Stimulated activated effector memory CD8-positive, alpha-beta T cell treated with anti-CD3 and anti-CD28 coated beads, Interleukin-12 subunit alpha, Interleukin-12 subunit beta, amount 100 ng/mL, for 72 hours (primary cell): ENCODE results near the gene ZNF705A.
"Not testable (repeated sequence)": the region's sequence is repeated elsewhere in the genome, so short reads cannot be mapped to it uniquely, and the experiment has no call there.

Experiments used
- ATAC-seq: fragments of 150-1000 bp; cut with Tn5 transposase; 2 replicates; pipeline ENCODE4 v1.10.0; 2021
- DNase-seq, 2 donors: peaks; one replicate each; pipeline ENCODE4 v3.0.0; 2021 to 2022; ENCODE audit warnings: low spot score in 2 of 2
- H3K27ac Mint-ChIP-seq: one replicate; pipeline ENCODE4 v1.8.0; 2022; ENCODE audit warnings: mild to moderate bottlenecking, mixed read lengths
- H3K36me3 Mint-ChIP-seq: one replicate; pipeline ENCODE4 v1.8.0; 2022; ENCODE audit warnings: mild to moderate bottlenecking, mixed read lengths
- H3K4me1 Mint-ChIP-seq: one replicate; pipeline ENCODE4 v1.8.0; 2022; ENCODE audit warnings: mixed read lengths
- H3K4me3 Mint-ChIP-seq: one replicate; pipeline ENCODE4 v1.8.0; 2022; ENCODE audit warnings: mild to moderate bottlenecking, mixed read lengths
- H3K9me3 Mint-ChIP-seq: one replicate; pipeline ENCODE4 v1.8.0; 2022; ENCODE audit warnings: mixed read lengths

ZNF705A gene

GRCh38 chr12:8156845-8157244 lies at the start of gene ZNF705A:
Gene ZNF705A (plus strand): TSS chr12:8157015. CDS start chr12:8172626, 15,611 bp downstream.
- DNase-seq (no peak), ATAC-seq (no peak)
- H3K9me3 Mint-ChIP-seq, result no peaks in the 10 kb centered on the region
- H3K4me1 Mint-ChIP-seq, result no peaks in the 10 kb centered on the region
- H3K36me3 Mint-ChIP-seq, result no peaks in the 10 kb centered on the region
- H3K27ac Mint-ChIP-seq, result no peak within 1 kb of the TSS
- no peak within 1 kb of the TSS for H3K4me3 Mint-ChIP-seq

GRCh38 chr12:8108808-8109398 lies 47.9 kb upstream of the ZNF705A start:
- Mint-ChIP-seq H3K4me1 (peaks cover 5% of the 10 kb centered on the region), H3K27ac (peak overlapping the region; percentile 59), H3K4me3 (no peak overlapping the region), H3K9me3 (no peaks in the 10 kb centered on the region), H3K36me3 (peaks cover 15% of the 10 kb centered on the region)
- DNase-seq (peak; percentile 64 to 82), ATAC-seq (peak; percentile 69)

- not testable (repeated sequence) for H3K4me3 Mint-ChIP-seq, DNase-seq, H3K4me1 Mint-ChIP-seq, H3K36me3 Mint-ChIP-seq, H3K27ac Mint-ChIP-seq, H3K9me3 Mint-ChIP-seq, ATAC-seq
These were observed 43.7 kb upstream of the ZNF705A start for GRCh38 chr12:8113117-8113516.

- H3K4me3 Mint-ChIP-seq, result no peak overlapping the region
- H3K4me1 Mint-ChIP-seq, result no peaks in the 10 kb centered on the region
- no peak overlapping the region for H3K27ac Mint-ChIP-seq
- ATAC-seq (no peak), DNase-seq (no peak)
- no peaks in the 10 kb centered on the region for H3K9me3 Mint-ChIP-seq
- H3K36me3 Mint-ChIP-seq, result no peaks in the 10 kb centered on the region
These were observed 36.6 kb upstream of the ZNF705A start for GRCh38 chr12:8120072-8120713.

GRCh38 chr12:8123124-8123912 lies 33.5 kb upstream of the ZNF705A start, which contains the start of gene CLEC4A:
Gene CLEC4A (plus strand): TSS chr12:8123617. CDS start chr12:8123879, 262 bp downstream.
- DNase-seq (no peak), ATAC-seq (no peak)
- Mint-ChIP-seq H3K27ac (no peak within 1 kb of the TSS), H3K9me3 (no peaks in the 10 kb centered on the region), H3K36me3 (no peaks in the 10 kb centered on the region), H3K4me3 (no peak within 1 kb of the TSS), H3K4me1 (no peaks in the 10 kb centered on the region)

- H3K4me1 Mint-ChIP-seq, result no peaks in the 10 kb centered on the region
- DNase-seq (no peak), ATAC-seq (no peak)
- H3K4me3 Mint-ChIP-seq, result no peak overlapping the region
- no peaks in the 10 kb centered on the region for H3K36me3 Mint-ChIP-seq
- no peaks in the 10 kb centered on the region for H3K9me3 Mint-ChIP-seq
- no peak overlapping the region for H3K27ac Mint-ChIP-seq
These were observed 29.7 kb upstream of the ZNF705A start for GRCh38 chr12:8127138-8127537.

- DNase-seq, H3K36me3 Mint-ChIP-seq, H3K27ac Mint-ChIP-seq, H3K9me3 Mint-ChIP-seq, H3K4me1 Mint-ChIP-seq, H3K4me3 Mint-ChIP-seq, ATAC-seq: not testable (repeated sequence)
These were observed 23.0 kb upstream of the ZNF705A start for GRCh38 chr12:8133636-8134397.

- H3K9me3 Mint-ChIP-seq, DNase-seq, ATAC-seq, H3K4me3 Mint-ChIP-seq, H3K36me3 Mint-ChIP-seq, H3K4me1 Mint-ChIP-seq, H3K27ac Mint-ChIP-seq: not testable (repeated sequence)
These were observed 22.4 kb upstream of the ZNF705A start for GRCh38 chr12:8134398-8134930.

GRCh38 chr12:8141647-8142046 lies 15.2 kb upstream of the ZNF705A start:
- DNase-seq, H3K9me3 Mint-ChIP-seq, H3K4me1 Mint-ChIP-seq, H3K27ac Mint-ChIP-seq, ATAC-seq, H3K4me3 Mint-ChIP-seq, H3K36me3 Mint-ChIP-seq: not testable (repeated sequence)

- ATAC-seq, result no peak
- H3K36me3 Mint-ChIP-seq, result no peaks in the 10 kb centered on the region
- H3K9me3 Mint-ChIP-seq, result peaks cover 4% of the 10 kb centered on the region
- H3K27ac Mint-ChIP-seq, result no peak overlapping the region
- DNase-seq, result no peak
- H3K4me1 Mint-ChIP-seq, result no peaks in the 10 kb centered on the region
- no peak overlapping the region for H3K4me3 Mint-ChIP-seq
These were observed 13.6 kb upstream of the ZNF705A start for GRCh38 chr12:8143261-8143660.

- Mint-ChIP-seq H3K4me3 (no peak overlapping the region), H3K9me3 (peaks cover 4% of the 10 kb centered on the region), H3K36me3 (no peaks in the 10 kb centered on the region), H3K27ac (no peak overlapping the region), H3K4me1 (no peaks in the 10 kb centered on the region)
- DNase-seq (no peak), ATAC-seq (no peak)
These were observed 10.9 kb upstream of the ZNF705A start for GRCh38 chr12:8145754-8146441.

GRCh38 chr12:8146442-8146771 lies 10.4 kb upstream of the ZNF705A start:
- peaks cover 4% of the 10 kb centered on the region for H3K9me3 Mint-ChIP-seq
- ATAC-seq, result no peak

GRCh38 chr12:8154526-8154925 lies 2.3 kb upstream of the ZNF705A start:
- Mint-ChIP-seq H3K9me3 (no peaks in the 10 kb centered on the region), H3K4me1 (no peaks in the 10 kb centered on the region), H3K27ac (no peak overlapping the region), H3K36me3 (no peaks in the 10 kb centered on the region), H3K4me3 (no peak overlapping the region)
- ATAC-seq (no peak), DNase-seq (no peak)

More at GRCh38 chr12:8146442-8146771, 10.4 kb upstream of the ZNF705A start:
- Mint-ChIP-seq H3K4me3 (no peak overlapping the region), H3K36me3 (no peaks in the 10 kb centered on the region), H3K4me1 (no peaks in the 10 kb centered on the region), H3K27ac (no peak overlapping the region)
- no peak for DNase-seq

GRCh38 chr12:8156416-8156815 lies 399 bp upstream of the ZNF705A start:
- Mint-ChIP-seq H3K4me3 (no peak overlapping the region), H3K9me3 (no peaks in the 10 kb centered on the region), H3K4me1 (no peaks in the 10 kb centered on the region), H3K27ac (no peak overlapping the region), H3K36me3 (no peaks in the 10 kb centered on the region)
- ATAC-seq (no peak), DNase-seq (no peak)
